ENCODE measurements around the gene OFD1. TPM values are rescaled to one million over a fixed set of nuclear protein-coding genes. Genes with fewer than 3 reads are reported as not detected.

The OFD1 gene
- total and polyA plus RNA-seq, 2 of the 8 experiments (the other 6 are each of a cell fraction or from before 2014, with no cell fraction given): 8.0 to 23.4 TPM

- no peak overlapping the region for H2BK12ac ChIP-seq (ENCODE audit: low read depth, low read length)
- 61% methylated on average over 8 of the region's 8 CpGs; no CpG with 5 or more reads in 1 of the 2 experiments for WGBS, 2 experiments (ENCODE audit: extremely low coverage in 1 of 2, insufficient coverage in 1 of 2, insufficient read length in 1 of 2, insufficient replicate concordance in 2 of 2, low coverage in 1 of 2, low lambda C conversion rate in 2 of 2, missing lambda C conversion rate in 1 of 2)
- H2AK5ac ChIP-seq (ENCODE audit: low read depth, low read length): no peak overlapping the region
- H3K79me2 ChIP-seq (ENCODE audit: control insufficient read depth in 1 of 2, insufficient read depth in 2 of 2, low read length in 2 of 2): no peaks in the 10 kb centered on the region
- FAIRE-seq: peak; percentile 42
- ChIA-PET CTCF (ENCODE audit: partially characterized antibody) (interaction anchor here (0.8 to 2.7 kb wide), 3 partner anchors 256 to 291 kb away, joined by 3 to 7 read pairs (median 6); no protein-coding TSS in a partner anchor), POLR2A (ENCODE audit: partially characterized antibody) (interaction anchor here (2.1 kb wide), 1 partner anchor 175 kb away, joined by 5 read pairs; no protein-coding TSS in a partner anchor)
- H4K91ac ChIP-seq (replicated peaks; ENCODE audit: insufficient read length, low read length): no peak overlapping the region
- no peak overlapping the region for H3K4me3 ChIP-seq (ENCODE audit: extremely low read depth in 1 of 4, insufficient read depth in 2 of 4, low read depth in 3 of 4, low read length in 4 of 4)
- H3K23me2 ChIP-seq (ENCODE audit: low read depth, low read length): no peaks in the 10 kb centered on the region
- H3K4me1 ChIP-seq (replicated peaks in 1 of 4; ENCODE audit: control insufficient read depth in 3 of 4, insufficient read depth in 4 of 4, low read length in 3 of 4): peaks cover 0 to 16% (median 6%) of the 10 kb centered on the region in 4 experiments; a peak in 4 of 7 replicates
- no peak overlapping the region for H4K8ac ChIP-seq (ENCODE audit: extremely low read depth, insufficient read depth, low read length)
- H2BK15ac ChIP-seq (ENCODE audit: low read length): no peak overlapping the region
- H3K56ac ChIP-seq (replicated peaks; ENCODE audit: insufficient read length, low read depth, low read length): no peak overlapping the region
- H3K27me3 ChIP-seq (replicated peaks in 1 of 4; ENCODE audit: control insufficient read depth in 3 of 4, extremely low read depth in 1 of 4, insufficient read depth in 3 of 4, low read length in 3 of 4): no peaks in the 10 kb centered on the region
- peaks cover 0 to 42% (median 9%) of the 10 kb centered on the region in 4 experiments; a peak in 7 of 8 replicates for H3K36me3 ChIP-seq (ENCODE audit: control insufficient read depth in 2 of 4, insufficient read depth in 4 of 4, low read length in 3 of 4)
- no peak overlapping the region for H3K27ac ChIP-seq (ENCODE audit: low read depth, low read length)
- H2BK5ac ChIP-seq (ENCODE audit: low read depth, low read length): no peak overlapping the region
- H2BK120ac ChIP-seq (replicated peaks; ENCODE audit: low read depth, low read length): no peak overlapping the region
- H3K79me1 ChIP-seq (ENCODE audit: low read depth, low read length): no peaks in the 10 kb centered on the region
- no peak overlapping the region; a peak in 1 of 4 replicates for H3K4me2 ChIP-seq (ENCODE audit: insufficient read depth in 1 of 2, low read depth in 2 of 2, low read length in 2 of 2)
- no peak overlapping the region for H3K23ac ChIP-seq (ENCODE audit: insufficient read length)
- no peak overlapping the region for H3K9ac ChIP-seq (replicated peaks in 1 of 4; ENCODE audit: extremely low read depth in 1 of 4, low read depth in 3 of 4, low read length in 3 of 4)
- no peak overlapping the region for H2AFZ ChIP-seq (ENCODE audit: low read length)
- H4K5ac ChIP-seq (ENCODE audit: insufficient read length, low read depth, low read length): peak overlapping the region; percentile 44
- no peaks in the 10 kb centered on the region for H3K9me3 ChIP-seq (ENCODE audit: insufficient read depth in 2 of 2, low read depth in 1 of 2, low read length in 1 of 2)
- H3K4ac ChIP-seq (replicated peaks; ENCODE audit: insufficient read length, low read depth, low read length): no peak overlapping the region
- no peak overlapping the region for H3K14ac ChIP-seq (ENCODE audit: insufficient read length)
- H3K18ac ChIP-seq (ENCODE audit: extremely low read depth, low read length): no peak overlapping the region
- no peaks in the 10 kb centered on the region for H4K20me1 ChIP-seq (replicated peaks in 1 of 2; ENCODE audit: control insufficient read depth in 1 of 2, insufficient read depth in 2 of 2, low read length in 2 of 2)
- DNase-seq (ENCODE audit: low read depth in 1 of 2, low spot score in 2 of 2): no peak
- H2BK20ac ChIP-seq (ENCODE audit: low read length): no peak overlapping the region
- no peak for TF ChIP-seq ASH2L (IDR thresholded peaks at IDR 0.05; ENCODE audit: low read length)
- no peak for TF ChIP-seq RNF2 (IDR thresholded peaks at IDR 0.05; ENCODE audit: borderline replicate concordance, low read depth, low read length, missing control alignments, poor library complexity, severe bottlenecking)
- TF ChIP-seq TCF12 (IDR thresholded peaks at IDR 0.05; ENCODE audit: low read depth, low read length): no peak
- TF ChIP-seq E2F6 (IDR thresholded peaks at IDR 0.05): no peak
- TF ChIP-seq RBBP5 (IDR thresholded peaks at IDR 0.05; ENCODE audit: borderline replicate concordance, low read depth, low read length): no peak
- no peak for TF ChIP-seq JUND (IDR thresholded peaks at IDR 0.05; ENCODE audit: low read length)
- TF ChIP-seq POLR2AphosphoS5 (IDR thresholded peaks at IDR 0.05; ENCODE audit: low read depth, low read length): no peak
- no peak for TF ChIP-seq ZNF274 (IDR thresholded peaks at IDR 0.05; ENCODE audit: borderline replicate concordance, extremely low read depth, low read length)
- no peak for TF ChIP-seq BACH1 (IDR thresholded peaks at IDR 0.05; ENCODE audit: low read length)
- TF ChIP-seq SUZ12 (IDR thresholded peaks at IDR 0.05; ENCODE audit: low read length): no peak
- no peak for TF ChIP-seq TAF1 (IDR thresholded peaks at IDR 0.05; ENCODE audit: low read depth, low read length)
- TF ChIP-seq MAFK (IDR thresholded peaks at IDR 0.05; ENCODE audit: low read depth, low read length): no peak
- TF ChIP-seq SP2 (IDR thresholded peaks at IDR 0.05; ENCODE audit: low read length): no peak
- no peak for TF ChIP-seq GTF2F1 (IDR thresholded peaks at IDR 0.05; ENCODE audit: borderline replicate concordance, low read depth, low read length)
These were observed 28.9 kb downstream of the OFD1 start for GRCh38 chrX:13763489-13763888.

Data from H1 (cell line).